GM12864 (cell line): Measurements from ENCODE around the gene TTC38.
"Not testable (repeated sequence)": the region's sequence is repeated elsewhere in the genome, so short reads cannot be mapped to it uniquely, and the experiment has no call there.

ENCODE experiments used
- DNase-seq: peaks from one replicate; pipeline ENCODE4 v3.0.0-alpha.2; 2011; ENCODE audit warnings: low read depth
- H3K4me3 ChIP-seq: 2 replicates; pipeline ENCODE4 v1.5.1; 2011; ENCODE audit warnings: mild to moderate bottlenecking, low read depth, low read length, control low read depth
- TF ChIP-seq, protein P1 (sequence below): IDR thresholded peaks from 2 replicates; pipeline ENCODE4 v1.5.1; 2011; ENCODE audit warnings: low read depth, mild to moderate bottlenecking, moderate library complexity, low read length, control low read depth, inconsistent platforms; ENCODE audit errors: missing control alignments

The TTC38 gene

GRCh38 chr22:46309526-46310085 is 41.8 kb downstream of the TTC38 start:
- DNase-seq = no peak
- H3K4me3 ChIP-seq = no peak overlapping the region
- TF ChIP-seq, protein P1, sequence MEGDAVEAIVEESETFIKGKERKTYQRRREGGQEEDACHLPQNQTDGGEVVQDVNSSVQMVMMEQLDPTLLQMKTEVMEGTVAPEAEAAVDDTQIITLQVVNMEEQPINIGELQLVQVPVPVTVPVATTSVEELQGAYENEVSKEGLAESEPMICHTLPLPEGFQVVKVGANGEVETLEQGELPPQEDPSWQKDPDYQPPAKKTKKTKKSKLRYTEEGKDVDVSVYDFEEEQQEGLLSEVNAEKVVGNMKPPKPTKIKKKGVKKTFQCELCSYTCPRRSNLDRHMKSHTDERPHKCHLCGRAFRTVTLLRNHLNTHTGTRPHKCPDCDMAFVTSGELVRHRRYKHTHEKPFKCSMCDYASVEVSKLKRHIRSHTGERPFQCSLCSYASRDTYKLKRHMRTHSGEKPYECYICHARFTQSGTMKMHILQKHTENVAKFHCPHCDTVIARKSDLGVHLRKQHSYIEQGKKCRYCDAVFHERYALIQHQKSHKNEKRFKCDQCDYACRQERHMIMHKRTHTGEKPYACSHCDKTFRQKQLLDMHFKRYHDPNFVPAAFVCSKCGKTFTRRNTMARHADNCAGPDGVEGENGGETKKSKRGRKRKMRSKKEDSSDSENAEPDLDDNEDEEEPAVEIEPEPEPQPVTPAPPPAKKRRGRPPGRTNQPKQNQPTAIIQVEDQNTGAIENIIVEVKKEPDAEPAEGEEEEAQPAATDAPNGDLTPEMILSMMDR = no peak

GRCh38 chr22:46312056-46312455 is 44.2 kb downstream of the TTC38 start:
- no peak for DNase-seq
- TF ChIP-seq, protein P1 = no peak

GRCh38 chr22:46312848-46313247 is 45.0 kb downstream of the TTC38 start:
- not testable (repeated sequence) for H3K4me3 ChIP-seq, DNase-seq

More at GRCh38 chr22:46312056-46312455, 44.2 kb downstream of the TTC38 start:
- H3K4me3 ChIP-seq = no peak overlapping the region

DNA sequence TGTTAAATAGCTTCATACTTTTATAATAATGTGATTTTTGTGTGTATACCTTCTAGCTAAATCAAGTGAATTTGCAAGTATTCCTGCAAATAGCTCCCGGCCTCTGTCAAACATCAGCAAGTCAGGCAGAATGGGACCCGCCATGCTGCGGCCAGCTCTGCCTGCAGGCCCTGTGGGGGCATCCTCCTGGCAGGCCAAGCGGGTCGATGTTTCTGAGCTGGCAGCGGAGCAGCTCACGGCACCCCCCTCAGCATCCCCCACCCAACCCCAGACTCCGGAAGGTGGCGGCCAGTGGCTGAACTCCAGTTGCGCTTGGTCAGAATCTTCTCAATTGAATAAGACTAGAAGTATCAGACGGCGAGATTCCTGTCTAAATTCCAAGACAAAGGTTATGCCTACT is 48.2 kb downstream of the TTC38 start:
- TF ChIP-seq, protein P1 = no peak
- H3K4me3 ChIP-seq = no peak overlapping the region
- no peak for DNase-seq

DNA sequence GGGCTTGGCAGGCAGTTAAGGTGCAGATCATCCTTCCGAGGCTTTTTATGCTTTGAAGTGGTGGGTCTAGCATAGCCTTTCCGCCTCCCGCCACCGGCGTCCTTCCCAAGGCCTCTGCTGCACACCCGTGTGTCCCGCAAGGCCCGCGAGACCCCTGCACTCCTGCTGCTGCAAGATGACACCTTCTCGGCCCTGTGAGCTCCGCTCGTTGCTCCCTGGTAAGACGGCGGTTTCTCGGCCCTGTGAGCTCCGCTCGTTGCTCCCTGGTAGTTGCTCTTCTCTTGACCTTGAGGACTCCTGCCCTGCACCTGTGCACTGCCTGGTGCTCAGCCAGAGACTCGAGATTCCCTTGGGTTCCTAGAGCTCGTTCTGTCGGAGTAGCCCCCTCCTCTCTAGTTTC is 49.8 kb downstream of the TTC38 start:
- TF ChIP-seq, protein P1 = no peak
- DNase-seq = no peak
- no peak overlapping the region for H3K4me3 ChIP-seq

GRCh38 chr22:46318576-46318975 is 50.8 kb downstream of the TTC38 start:
- DNase-seq = no peak
- no peak overlapping the region for H3K4me3 ChIP-seq
- TF ChIP-seq, protein P1 = no peak

DNA sequence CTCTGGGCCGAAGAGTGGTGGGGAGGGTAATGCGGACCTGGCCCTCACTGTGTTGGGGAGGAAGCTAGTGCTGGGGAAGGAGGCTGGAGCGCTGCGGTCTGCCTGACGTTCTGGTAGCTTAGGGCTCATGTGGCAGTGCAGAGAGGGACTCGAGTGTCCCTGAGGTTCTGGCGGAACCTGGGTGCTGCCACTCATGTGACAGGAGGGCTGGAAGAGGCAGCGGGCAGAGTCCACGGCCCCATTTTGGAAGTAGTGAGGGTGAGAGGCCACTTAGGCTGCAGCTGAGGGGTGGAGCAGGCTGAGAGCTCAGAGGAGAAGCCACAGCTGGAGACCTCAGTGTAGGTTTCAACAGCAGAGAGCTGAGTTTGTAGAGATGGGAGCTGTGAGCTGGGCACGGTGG is 51.5 kb downstream of the TTC38 start:
- TF ChIP-seq, protein P1 = no peak
- no peak for DNase-seq

DNA sequence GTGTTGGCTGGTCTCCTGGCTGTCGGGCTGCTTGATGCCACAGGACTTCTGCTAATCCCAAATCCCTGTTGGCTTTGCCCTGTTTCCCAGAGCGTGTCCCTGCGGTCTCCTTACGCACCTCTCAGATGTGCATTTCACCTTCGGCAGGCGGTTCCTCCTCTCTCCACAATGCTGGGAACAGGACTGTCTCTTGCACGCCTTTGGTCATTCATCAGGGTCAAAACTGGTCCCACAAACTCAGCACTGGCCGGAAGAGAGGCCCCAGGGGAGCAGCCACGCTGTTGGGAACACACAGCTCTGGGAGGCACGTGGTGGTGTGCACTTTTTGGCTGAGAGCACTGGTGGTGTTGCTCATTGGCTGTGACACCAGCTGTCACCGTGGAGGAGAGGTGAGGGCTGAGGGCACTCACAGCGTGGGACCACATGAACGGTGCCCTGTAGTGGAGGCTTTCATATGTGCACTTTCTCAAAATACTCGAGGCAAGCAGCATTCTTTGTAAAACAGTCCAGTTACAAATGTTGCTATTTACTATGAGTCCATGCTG is 52.4 kb downstream of the TTC38 start:
- DNase-seq = no peak
- H3K4me3 ChIP-seq = no peak overlapping the region
- TF ChIP-seq, protein P1 = no peak

More for the DNA sequence above, 51.5 kb downstream of the TTC38 start:
- H3K4me3 ChIP-seq = no peak overlapping the region
